Measurements from ENCODE around the gene NDST3. TPM values are rescaled to one million over a fixed set of nuclear protein-coding genes. Genes with fewer than 3 reads are reported as not detected.

NDST3 gene
- not detected in 5 replicates for total RNA-seq (2022; extraction: Qiagen RNA extraction)

DNA sequence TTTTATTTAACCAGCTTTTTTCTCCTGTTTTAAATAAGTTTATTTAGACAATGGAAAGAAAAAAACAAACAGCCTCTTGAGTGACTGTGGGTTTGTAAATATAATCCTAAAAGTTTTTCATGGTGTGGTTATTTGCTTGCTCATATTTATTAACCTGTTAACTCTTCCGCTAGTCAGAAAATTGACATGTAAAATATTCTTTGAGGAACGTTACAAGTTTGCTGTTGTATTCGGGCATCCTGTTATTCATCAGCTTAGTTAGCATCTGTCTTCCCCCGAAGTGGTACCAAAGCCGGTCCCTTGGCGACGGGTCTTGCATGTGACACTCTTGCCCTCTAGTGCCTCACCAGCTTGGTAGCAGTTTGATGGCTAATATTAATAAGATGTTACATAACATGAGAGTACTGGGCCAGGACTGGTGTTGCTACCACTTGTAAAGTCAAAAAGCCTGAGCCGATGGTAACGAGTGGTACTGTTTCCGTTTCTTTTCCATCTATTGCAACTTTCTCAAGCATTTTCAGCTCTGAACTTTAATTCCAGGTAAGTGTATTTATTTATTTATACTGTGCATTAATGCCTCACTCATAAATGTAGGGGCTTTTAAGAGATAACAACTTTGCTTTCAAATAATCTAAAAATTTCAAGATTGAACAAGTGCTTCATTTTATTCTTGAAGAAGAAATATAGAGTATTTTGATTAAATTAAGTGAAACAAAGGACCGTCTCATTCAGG lies at the start of gene NDST3:
TSS of gene NDST3 (plus strand) at position 434 of the 733 bp plus-strand sequence. CDS start 19,425 bp downstream, outside the sequence.

All from A549 treated with AZD2906 at 1 μM for 4 hours (cell line).